WTC11 (cell line): Measurements from ENCODE around the gene INTS6L. TPM values are rescaled to one million over a fixed set of nuclear protein-coding genes. Genes with fewer than 3 reads are reported as not detected.

ENCODE experiments used
- ATAC-seq: fragments of 200-7000 bp; cut with Tn5 transposase; 2 replicates; pipeline ENCODE4 v1.10.0; 2021; ENCODE audit warnings: mild to moderate bottlenecking, moderate library complexity
- CTCF ChIA-PET: fragments of 300-600 bp; sonication (Branson Sonifier 250); formaldehyde crosslinking; loops from one replicate; lab custom pipeline; 2021; ENCODE audit warnings: antibody characterized with exemption; lab: Charles Lee
- POLR2A ChIA-PET: fragments of 350-600 bp; sonication (Branson Sonifier 250); formaldehyde crosslinking; loops from one replicate; lab custom pipeline; 2021; ENCODE audit warnings: antibody characterized with exemption; lab: Charles Lee
- DNase-seq: peaks from one replicate; pipeline ENCODE4 v3.0.0; 2021; ENCODE audit warnings: low spot score
- H3K27ac Mint-ChIP-seq: 2 replicates; pipeline ENCODE4 v1.8.0; 2021; ENCODE audit warnings: mixed read lengths
- H3K27me3 Mint-ChIP-seq: 2 replicates; pipeline ENCODE4 v1.8.0; 2021; ENCODE audit warnings: low read depth, mild to moderate bottlenecking, moderate library complexity, mixed read lengths
- H3K36me3 Mint-ChIP-seq: 2 replicates; pipeline ENCODE4 v1.8.0; 2021; ENCODE audit warnings: mixed read lengths
- H3K4me1 Mint-ChIP-seq: 2 replicates; pipeline ENCODE4 v1.8.0; 2022; ENCODE audit warnings: mixed read lengths
- H3K4me3 Mint-ChIP-seq: 2 replicates; pipeline ENCODE4 v1.8.0; 2021; ENCODE audit warnings: mild to moderate bottlenecking, moderate library complexity, mixed read lengths
- H3K9me3 Mint-ChIP-seq: 2 replicates; pipeline ENCODE4 v1.8.0; 2021; ENCODE audit warnings: mixed read lengths
- AR ChIP-seq: fragments of 250-450 bp; sonication (Bioruptor Pico); IDR thresholded peaks from 2 replicates; pipeline ENCODE4 v1.9.0; 2021; ENCODE audit warnings: mild to moderate bottlenecking
- ATF1 ChIP-seq: sonication (generic); formaldehyde crosslinking; IDR thresholded peaks from 2 replicates; pipeline ENCODE4 v1.8.1; 2023; ENCODE audit warnings: mild to moderate bottlenecking, moderate library complexity, missing genetic modification reagents
- CDX4 ChIP-seq: fragments of 250-450 bp; sonication (Bioruptor Pico); IDR thresholded peaks from 2 replicates; pipeline ENCODE4 v1.9.0; 2021; ENCODE audit warnings: moderate library complexity, mild to moderate bottlenecking, inconsistent platforms, borderline replicate concordance
- CTCF ChIP-seq: fragments of 200-600 bp; IDR thresholded peaks from 2 replicates; pipeline ENCODE4 v1.8.0; 2022; ENCODE audit warnings: antibody characterized with exemption
- ETV6 ChIP-seq: sonication (generic); formaldehyde crosslinking; IDR thresholded peaks from 2 replicates; pipeline ENCODE4 v1.8.1; 2022; ENCODE audit warnings: mild to moderate bottlenecking, missing genetic modification reagents
- FOXK1 ChIP-seq: sonication (generic); formaldehyde crosslinking; IDR thresholded peaks from 2 replicates; pipeline ENCODE4 v1.8.0; 2022; ENCODE audit warnings: mild to moderate bottlenecking, moderate library complexity, missing genetic modification reagents
- IRF2 ChIP-seq: sonication (generic); formaldehyde crosslinking; IDR thresholded peaks from 2 replicates; pipeline ENCODE4 v1.8.0; 2022; ENCODE audit warnings: low read depth, missing genetic modification reagents, borderline replicate concordance
- JAZF1 ChIP-seq: fragments of 250-450 bp; sonication (Bioruptor Pico); IDR thresholded peaks from 2 replicates; pipeline ENCODE4 v1.9.0; 2021; ENCODE audit warnings: moderate library complexity, mild to moderate bottlenecking, inconsistent platforms
- MAX ChIP-seq: sonication (generic); formaldehyde crosslinking; IDR thresholded peaks from 2 replicates; pipeline ENCODE4 v1.8.0; 2022; ENCODE audit warnings: mild to moderate bottlenecking, missing genetic modification reagents
- MLX ChIP-seq: sonication (generic); formaldehyde crosslinking; IDR thresholded peaks from 2 replicates; pipeline ENCODE4 v1.8.1; 2023; ENCODE audit warnings: mild to moderate bottlenecking, missing genetic modification reagents, moderate library complexity
- NFATC4 ChIP-seq: fragments of 250-450 bp; sonication (Bioruptor Pico); IDR thresholded peaks from 2 replicates; pipeline ENCODE4 v1.9.0; 2021; ENCODE audit warnings: mild to moderate bottlenecking
- NR1H2 ChIP-seq: sonication (generic); formaldehyde crosslinking; IDR thresholded peaks from 2 replicates; pipeline ENCODE4 v1.9.0; 2021; ENCODE audit warnings: mild to moderate bottlenecking, moderate library complexity, missing genetic modification reagents
- PRDM15 ChIP-seq: sonication (generic); formaldehyde crosslinking; IDR thresholded peaks from 2 replicates; pipeline ENCODE4 v1.8.0; 2022; ENCODE audit warnings: missing genetic modification reagents
- RELA ChIP-seq: sonication (generic); formaldehyde crosslinking; IDR thresholded peaks from 2 replicates; pipeline ENCODE4 v1.8.1; 2022; ENCODE audit warnings: missing genetic modification reagents, mild to moderate bottlenecking, borderline replicate concordance
- STAT6 ChIP-seq: sonication (generic); formaldehyde crosslinking; conservative IDR thresholded peaks from 2 replicates; pipeline ENCODE4 v1.8.1; 2023; ENCODE audit warnings: mild to moderate bottlenecking, low read depth, missing genetic modification reagents, moderate library complexity
- USF1 ChIP-seq: sonication (generic); formaldehyde crosslinking; IDR thresholded peaks from 2 replicates; pipeline ENCODE4 v1.8.0; 2022; ENCODE audit warnings: mild to moderate bottlenecking, missing genetic modification reagents
- ZNF219 ChIP-seq: sonication (generic); formaldehyde crosslinking; IDR thresholded peaks from 2 replicates; pipeline ENCODE4 v1.8.0; 2023; ENCODE audit warnings: missing genetic modification reagents, mild to moderate bottlenecking, borderline replicate concordance
- ZNF317 ChIP-seq: sonication (generic); formaldehyde crosslinking; IDR thresholded peaks from 2 replicates; pipeline ENCODE4 v1.8.1; 2023; ENCODE audit warnings: low read depth, mild to moderate bottlenecking, moderate library complexity, missing genetic modification reagents, borderline replicate concordance
- ZNF416 ChIP-seq: fragments of 250-450 bp; sonication (Bioruptor Pico); IDR thresholded peaks from 2 replicates; pipeline ENCODE4 v1.9.0; 2021; ENCODE audit warnings: mild to moderate bottlenecking, inconsistent platforms
- ZNF532 ChIP-seq: fragments of 250-450 bp; sonication (Bioruptor Pico); IDR thresholded peaks from 2 replicates; pipeline ENCODE4 v1.9.0; 2021; ENCODE audit warnings: mild to moderate bottlenecking, borderline replicate concordance
- total RNA-seq: library from RNA; stranded (reverse); gene quantifications from 3 replicates; pipeline ENCODE4 v1.2.3, GENCODE V29; 2021

INTS6L gene
- total RNA-seq, 1 experiment from 2014 or later = 5.4 TPM

- H3K36me3 Mint-ChIP-seq = no peaks in the 10 kb centered on the region
- CTCF ChIA-PET = interaction anchor here (2.6 kb wide), 1 partner anchor 38 kb away, joined by 7 read pairs; no protein-coding TSS in a partner anchor
- no peaks in the 10 kb centered on the region for H3K27me3 Mint-ChIP-seq
- TF ChIP-seq STAT6 (no peak), PRDM15 (CRISPR knock-in tag) (no peak), NFATC4 (CRISPR knock-in tag) (no peak), MLX (CRISPR knock-in tag) (no peak), ZNF317 (CRISPR knock-in tag) (no peak), ZNF532 (CRISPR knock-in tag) (no peak), MAX (no peak), AR (CRISPR knock-in tag) (no peak), CTCF (no peak), ATF1 (CRISPR knock-in tag) (no peak), NR1H2 (CRISPR knock-in tag) (no peak), IRF2 (CRISPR knock-in tag) (no peak), ZNF219 (CRISPR knock-in tag) (no peak), FOXK1 (CRISPR knock-in tag) (no peak), ZNF416 (CRISPR knock-in tag) (no peak), USF1 (CRISPR knock-in tag) (no peak), JAZF1 (CRISPR knock-in tag) (no peak), ETV6 (CRISPR knock-in tag) (no peak), RELA (CRISPR knock-in tag) (no peak), CDX4 (CRISPR knock-in tag) (no peak)
- TF ChIP-seq, all 79 proteins: peak for 0
- H3K4me1 Mint-ChIP-seq = no peaks in the 10 kb centered on the region
- H3K27ac Mint-ChIP-seq = no peak overlapping the region
- ATAC-seq (no peak), DNase-seq (no peak)
- POLR2A ChIA-PET = no interaction called here
- H3K4me3 Mint-ChIP-seq = no peak overlapping the region
- no peaks in the 10 kb centered on the region for H3K9me3 Mint-ChIP-seq
These were observed 44.1 kb upstream of the INTS6L start for GRCh38 chrX:135476378-135476777.
